Stimulated activated CD8-positive, alpha-beta memory T cell treated with anti-CD3 and anti-CD28 coated beads, Interleukin-12 subunit alpha, Interleukin-12 subunit beta, amount 100 ng/mL, for 4 hours (primary cell): ENCODE data around the gene CSRP3.

Experiments
- DNase-seq: peaks from one replicate; pipeline ENCODE4 v3.0.0-alpha.2; 2020; ENCODE audit warnings: low read depth

CSRP3 gene

DNA sequence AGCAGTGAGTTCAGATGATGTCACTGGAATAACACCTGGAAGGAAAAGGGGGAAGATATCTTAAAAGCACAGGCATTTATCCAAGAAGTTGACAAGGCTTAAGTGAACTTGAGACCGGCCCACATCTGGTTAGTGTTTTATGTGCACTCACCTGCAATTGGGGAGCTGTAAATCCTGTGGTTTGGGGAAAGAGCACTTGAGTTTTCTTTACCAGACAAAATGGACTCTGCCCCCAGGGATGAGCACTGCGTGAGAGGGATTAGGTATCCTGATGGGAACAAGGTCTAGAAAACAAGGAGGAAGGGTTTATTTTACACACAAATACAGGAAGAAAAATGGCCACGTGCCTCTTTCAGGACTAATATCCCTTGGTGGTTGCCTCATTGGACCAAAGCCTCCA is 23.8 kb upstream of the CSRP3 start:
- no peak for DNase-seq

DNA sequence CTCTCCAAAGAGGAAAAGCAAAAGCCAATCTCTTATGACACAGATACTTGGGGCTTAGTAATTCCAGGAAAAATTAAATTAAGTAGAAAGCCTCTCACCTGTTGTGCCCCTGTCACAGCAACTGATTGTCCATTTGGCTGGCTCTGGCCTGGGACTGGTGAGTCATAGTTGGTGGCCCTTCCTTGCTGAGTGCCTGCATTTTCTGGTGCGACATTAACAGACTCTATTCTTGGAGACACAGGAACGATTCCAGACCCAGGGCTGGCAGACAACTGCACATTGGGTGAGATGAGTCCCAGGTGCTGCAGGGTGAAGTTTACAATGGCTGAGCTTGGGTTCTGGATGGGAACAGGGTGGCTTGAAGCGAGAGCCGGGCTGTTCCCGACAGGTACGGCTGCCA is 23.3 kb upstream of the CSRP3 start:
- DNase-seq: no peak

DNA sequence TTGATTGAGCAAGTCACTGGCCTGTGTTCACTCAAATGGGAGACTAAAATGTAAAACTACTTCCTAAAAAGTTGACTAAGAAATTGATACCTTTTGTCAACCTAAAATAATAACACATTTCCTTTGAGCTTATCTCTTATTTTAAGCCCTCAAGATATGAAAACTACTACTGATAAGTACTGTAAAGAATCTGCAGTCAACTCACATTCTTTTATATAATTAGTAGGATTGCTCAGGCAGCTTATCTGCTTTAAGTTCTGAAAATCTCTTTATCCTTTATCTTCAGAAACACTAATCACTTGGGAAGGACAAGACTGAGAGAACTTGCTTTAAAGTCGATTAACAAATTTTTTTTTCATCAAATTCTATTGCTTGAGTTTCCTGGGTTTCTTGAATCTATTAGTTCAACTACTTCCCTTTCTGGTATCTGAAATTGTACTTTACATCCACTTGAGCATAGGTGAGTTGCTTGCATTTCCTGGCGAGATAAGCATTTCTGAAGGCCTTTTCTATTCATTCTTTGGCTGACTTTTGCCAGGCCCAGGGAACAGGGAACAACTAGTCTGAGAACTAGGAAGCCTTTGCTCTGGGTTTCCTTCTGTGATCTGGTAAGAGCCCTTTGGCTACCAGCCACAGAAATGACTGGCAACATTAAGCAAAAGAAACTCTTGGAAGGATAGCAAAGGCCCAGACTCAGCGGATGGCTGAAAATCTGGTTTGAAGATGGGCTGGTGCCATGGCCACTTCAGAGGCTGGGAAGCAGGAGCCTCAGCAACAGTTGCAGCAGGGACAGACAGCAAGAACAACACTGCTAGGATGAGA is 19.3 kb upstream of the CSRP3 start:
- DNase-seq: no peak

DNA sequence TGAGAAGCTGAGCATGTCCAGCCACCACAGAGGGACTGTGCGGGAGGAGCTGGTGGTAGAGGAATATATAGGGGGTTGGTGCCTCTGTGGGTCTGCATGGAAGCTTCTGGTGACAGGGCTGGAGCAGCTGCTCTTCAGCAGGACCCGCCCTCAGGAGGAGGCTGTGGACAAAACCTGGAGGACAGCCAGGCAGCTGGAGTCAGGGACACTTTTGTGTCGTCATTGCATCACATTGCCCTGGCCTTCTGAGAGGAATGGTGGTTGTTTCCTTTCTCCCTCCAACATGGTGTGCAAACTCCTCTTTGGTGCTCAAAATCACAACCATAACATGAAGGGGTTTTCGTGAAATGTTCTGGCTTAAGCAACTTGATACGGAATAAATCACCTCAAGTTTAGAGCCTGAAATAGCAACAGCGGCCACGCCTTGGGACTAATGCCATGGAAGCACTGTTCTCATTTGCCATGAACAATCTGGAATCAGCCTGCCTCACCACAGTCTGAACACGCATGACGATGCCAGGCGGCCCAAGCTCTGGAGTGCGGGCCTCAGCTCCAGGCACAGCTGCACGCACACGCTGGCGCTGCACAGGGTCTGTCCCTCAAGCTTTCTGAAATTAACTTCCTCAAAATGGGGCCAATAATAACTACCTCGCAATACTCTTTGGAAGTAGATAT is 17.1 kb upstream of the CSRP3 start:
- no peak for DNase-seq

DNA sequence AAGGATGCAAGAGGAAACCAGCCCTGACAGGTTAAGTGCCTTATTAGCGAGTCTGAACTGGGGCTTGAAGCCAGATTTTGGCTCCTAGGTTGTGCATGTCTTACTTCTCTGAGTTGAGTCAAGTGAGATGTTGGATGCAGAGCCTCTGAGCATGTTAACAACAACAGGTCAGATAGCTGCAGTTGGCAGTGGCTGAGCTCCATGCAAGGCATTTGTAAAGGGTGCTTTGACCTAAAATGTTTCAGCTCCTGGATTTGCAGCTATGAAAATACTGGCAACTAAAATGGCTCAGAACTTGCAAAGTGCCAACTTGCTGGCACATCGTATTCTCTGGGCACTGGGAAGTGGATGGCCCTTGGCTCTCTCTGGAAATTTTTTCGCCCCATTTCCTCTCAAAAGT is 16.4 kb upstream of the CSRP3 start:
- no peak for DNase-seq

DNA sequence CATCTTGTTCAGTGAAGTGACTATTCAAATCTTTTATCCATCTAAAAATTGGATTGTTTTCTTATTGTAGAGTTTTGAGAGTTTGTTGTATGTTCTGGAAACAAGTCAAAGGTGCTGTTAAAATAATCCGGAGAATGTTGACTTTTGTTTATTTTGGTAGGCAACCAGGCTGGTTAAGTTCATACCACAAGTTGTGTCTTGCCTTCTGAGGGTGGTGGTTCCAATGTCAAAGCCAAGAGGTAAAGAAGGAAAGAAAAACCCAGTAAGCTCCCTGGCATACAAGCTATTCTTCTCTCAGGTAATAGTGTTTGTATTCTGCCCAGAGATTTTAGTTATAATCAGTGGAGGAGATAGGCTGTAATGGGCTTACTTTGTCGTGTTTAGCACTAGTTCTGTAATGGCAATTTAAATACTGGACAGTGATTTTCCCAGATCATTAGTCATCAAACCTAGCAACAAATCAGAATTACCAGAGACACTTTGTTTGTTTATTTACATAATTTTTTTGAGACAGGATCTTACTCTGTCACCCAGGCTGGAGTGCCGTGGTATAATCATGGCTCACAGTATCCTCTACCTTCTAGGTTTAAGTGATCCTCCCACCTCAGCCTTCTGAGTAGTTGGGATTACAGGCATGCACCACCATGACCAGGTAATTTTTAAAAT is 15.1 kb upstream of the CSRP3 start:
- DNase-seq: no peak

DNA sequence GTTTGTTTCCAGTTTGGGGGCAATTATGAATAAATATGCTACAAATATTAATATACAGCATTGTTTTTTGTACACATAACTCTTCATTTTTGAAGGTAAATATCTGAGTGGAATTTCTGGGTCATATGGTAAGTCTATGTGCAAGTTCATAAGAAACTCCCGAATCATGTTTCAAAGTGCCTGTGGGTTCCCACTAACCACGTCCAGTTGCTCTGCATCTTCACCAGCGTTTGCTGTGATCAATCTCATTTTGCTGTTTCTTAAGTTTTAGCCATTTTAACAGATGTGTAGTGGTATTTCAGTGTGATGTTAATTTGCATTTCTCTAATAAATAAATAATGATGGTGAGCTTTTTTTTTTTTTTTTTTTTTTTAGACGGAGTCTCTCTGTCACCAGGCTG is 14.2 kb upstream of the CSRP3 start:
- DNase-seq: no peak

DNA sequence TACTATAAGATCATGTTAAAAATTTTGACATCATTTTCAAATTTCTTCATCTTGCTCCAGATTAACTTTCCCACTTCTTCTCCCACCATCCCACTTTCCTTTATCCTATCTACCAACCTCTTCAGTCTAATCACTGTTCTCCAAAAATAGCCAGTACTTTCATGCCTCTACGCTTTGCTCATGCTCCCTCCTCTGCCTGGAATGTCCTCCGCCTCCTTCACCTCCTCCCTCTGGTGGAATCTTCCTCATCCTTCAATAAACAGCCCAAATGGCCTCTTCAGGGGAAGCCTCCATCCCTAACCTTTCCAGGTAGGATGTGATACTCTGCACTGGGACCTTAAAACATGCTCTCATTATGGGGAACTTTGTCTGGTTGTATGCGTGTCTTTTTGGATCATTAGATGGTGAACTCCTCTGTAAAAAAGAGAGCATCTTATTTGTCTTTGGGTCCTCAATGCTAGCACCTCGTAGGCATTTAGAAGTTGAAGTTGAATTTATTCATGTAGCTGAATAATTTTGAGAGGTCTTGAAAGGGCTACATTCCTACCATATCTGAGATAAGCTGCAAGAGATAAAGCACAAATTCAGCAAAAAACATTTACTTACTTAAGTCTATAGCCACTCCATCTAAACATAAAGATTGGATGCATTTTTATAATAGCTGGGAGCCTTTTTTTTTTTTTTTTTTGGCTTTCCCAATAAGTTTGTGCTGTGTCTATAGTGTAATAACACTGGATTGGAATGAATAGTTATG is 8.0 kb upstream of the CSRP3 start:
- DNase-seq: no peak

DNA sequence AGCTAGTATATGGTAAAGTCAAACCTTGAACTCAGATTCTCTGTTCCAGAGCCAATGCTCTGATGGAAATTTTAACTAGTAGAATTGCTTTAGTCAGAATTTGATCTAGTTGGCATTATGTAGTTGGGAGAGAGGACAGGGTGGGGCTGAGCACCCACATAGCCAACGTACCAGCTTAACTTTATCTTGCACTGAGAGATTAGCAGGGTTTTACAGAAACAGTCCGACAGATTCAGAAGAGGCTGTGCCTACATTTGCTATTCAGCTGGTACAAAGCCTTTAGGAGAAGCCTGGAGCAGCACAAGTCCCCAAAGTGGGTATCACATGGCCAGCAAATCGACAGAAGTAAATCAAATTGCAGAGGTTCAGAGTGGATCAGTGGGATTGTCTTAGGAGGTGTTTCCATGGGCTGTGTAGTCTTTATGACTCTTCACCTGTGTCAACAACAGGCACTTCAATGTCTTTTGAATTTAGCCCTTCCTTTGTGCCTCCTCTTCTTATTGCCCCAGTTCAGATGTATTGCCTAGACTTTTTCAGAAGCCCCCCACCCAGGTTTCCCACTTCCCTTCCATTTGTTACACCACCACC is 7.3 kb upstream of the CSRP3 start:
- DNase-seq: no peak

DNA sequence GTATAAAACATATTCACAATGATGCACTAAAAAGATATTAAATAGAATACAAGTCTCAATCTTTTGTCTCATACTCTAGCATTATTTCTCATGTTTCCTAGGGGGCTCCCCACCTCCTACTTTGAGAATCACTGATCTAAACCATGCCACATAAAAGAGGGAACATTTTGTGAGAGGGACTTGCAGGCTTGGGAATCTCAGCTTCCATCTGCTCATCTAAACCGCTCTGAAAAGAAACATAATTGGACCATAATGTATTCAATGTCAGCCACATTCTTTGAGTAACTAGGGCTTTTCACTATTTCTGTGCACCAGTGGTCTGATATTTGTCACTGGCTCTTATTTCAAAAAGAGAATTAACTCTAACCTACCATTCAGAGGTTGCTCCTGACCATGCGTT is 6.4 kb upstream of the CSRP3 start:
- DNase-seq: no peak

DNA sequence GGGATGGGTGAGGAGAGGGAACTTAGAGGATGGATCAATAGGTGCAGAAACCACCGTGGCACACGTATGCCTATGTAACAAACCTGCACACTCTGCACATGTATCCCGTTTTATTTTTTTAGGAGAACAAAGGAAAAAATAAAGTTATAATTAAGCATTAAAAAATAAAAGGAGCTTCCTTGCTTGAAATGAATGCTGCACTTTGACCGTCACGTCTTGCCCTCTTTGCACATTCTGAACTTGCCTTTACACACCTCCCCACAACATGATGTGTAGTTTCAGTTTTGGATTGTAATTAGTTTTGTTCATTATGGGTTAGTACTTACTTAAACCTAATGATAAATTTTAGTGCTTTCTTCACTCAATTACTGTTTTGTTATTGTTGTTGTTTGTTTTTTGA is 3.1 kb upstream of the CSRP3 start:
- DNase-seq: no peak

DNA sequence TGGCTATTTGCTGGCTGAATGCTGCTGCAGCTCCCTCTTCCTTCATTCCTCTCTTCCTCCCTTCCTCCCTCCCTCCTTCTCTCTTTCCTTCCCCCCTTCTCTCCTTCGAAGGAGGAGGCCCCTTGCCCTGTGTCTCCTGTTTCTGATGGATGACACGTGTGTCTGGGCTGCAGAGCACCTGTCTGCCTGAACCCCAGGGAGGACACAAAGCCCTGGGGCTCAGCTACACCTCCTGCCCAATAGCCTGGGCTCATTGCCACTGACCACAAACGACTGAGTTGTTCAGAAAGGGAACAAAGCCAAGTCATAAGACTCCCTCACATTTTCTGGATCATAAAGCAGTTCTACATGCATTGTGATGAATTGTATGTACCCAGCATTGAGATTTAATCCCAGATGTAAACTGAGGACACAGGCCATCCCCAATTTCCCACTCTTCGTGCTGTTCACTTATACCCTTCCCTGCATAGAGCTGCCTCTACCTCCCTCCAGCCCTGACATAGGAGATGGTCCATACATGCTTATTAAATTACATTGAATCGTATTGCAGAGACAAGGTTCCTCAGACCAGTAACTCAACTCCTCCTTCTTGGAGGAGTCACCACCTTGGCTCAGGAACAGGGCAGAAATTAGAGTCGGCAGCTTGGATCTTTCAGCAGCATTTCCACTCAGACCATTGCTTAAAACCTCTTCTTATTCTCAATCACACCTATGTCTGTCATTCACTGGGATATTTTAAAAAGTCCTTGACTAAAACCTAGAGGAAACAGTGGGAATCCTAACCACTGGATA is 1.2 kb downstream of the CSRP3 start:
- no peak for DNase-seq

DNA sequence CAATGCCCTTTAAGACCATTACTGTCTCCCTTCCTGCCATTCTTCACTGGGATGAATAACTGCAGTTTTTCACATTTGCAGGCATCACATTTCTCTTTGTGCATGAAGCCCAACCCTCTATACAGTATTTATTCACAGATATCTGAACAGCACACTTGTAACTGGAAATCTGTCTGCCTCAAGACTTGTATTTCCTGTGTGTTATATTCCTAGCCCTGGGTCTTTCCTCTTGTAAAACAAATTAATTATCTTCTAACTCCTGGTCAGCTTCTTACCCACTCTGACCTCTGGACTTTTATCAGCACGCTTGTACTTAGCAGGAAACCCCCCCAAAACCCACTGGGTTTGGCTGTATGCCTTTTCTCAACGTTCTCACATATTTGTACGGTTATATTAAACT is 2.0 kb downstream of the CSRP3 start:
- DNase-seq: no peak

DNA sequence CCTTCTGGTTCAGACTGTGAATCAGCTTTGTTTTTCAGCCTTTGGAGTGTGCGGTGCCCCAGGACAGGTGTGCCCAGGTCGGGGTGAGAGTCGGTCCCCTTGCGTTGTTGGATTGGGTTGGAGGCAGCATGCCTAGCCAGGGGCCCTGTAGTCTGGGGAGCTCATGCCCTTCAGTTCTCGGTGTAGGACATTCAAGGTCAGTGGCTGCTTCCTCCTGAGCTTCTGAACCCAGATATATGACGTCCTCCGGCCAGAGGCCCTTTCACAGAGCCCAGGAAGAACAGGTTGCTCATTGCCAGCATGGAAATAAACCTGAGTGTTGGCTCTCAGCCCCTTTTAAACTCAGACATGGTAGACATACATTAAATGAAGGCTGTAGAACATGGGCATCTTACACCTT is 2.7 kb downstream of the CSRP3 start:
- DNase-seq: no peak

DNA sequence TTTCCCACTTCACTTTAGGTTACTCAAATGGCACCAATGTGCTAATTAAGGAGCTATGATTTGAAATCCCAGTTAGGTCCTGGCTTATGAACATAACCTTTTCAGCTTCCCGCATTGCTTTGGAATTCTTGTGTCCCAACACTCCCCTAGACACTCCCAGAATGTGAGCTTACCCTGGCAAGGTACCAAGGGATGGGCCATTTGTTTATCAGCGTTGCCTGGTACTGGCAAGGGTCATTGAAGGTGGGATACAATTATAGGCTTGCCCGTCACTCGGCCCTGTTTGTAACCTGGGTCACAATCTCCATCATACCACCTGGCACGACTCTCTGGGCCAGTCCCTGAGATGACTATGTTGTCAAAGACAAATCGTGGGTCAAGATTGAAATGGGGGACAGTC is 5.4 kb downstream of the CSRP3 start:
- no peak for DNase-seq

DNA sequence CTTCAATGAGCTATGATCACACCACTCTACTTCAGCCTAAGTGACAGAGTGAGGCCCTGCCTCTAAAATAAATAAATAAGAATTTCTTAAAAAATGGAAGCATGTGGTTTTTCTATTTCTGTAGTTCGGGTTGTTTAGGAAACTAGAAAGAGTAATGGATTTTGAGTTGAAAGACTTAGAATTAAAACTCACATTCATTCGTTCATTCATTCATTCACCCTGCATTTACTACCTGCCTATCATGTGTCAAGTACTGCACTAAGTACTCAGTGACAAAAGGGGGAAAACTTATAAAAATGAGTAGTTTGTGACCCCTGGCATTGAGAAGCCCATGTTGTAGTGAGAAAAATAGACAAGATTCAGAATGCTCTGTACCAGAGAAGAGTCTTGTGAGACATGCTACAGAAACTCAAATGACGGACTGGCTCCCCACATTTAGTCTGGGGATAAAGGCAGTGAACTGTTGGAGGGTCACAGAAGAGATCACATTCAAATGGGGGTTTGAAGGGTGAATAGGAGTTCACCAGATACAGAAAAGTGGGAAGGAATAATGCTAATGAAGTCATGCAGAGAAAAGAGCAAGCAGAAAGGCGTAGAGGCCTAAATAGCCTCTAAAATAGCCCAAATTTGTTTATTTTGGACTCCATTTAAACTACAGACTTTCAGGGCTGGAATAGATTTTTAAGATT is 7.0 kb downstream of the CSRP3 start:
- DNase-seq: no peak

DNA sequence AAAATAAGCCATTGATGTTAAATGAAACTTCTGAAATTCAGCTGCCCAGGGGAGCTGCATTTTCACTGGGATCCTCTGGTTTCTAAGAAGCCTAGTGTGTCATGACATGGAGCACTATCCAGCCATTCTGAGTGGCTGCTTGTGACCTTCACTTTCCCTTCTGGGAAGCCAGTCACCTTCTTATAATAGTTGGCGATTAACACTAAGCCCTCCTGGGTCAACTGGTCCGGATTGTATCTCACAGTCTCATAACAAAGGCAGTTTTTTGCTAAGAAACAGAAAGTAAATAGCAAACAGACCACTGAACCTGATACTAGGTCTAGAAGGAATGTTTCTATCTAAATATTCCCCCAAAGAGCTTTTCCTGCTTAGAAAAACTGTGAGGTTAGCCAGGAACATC is 7.9 kb downstream of the CSRP3 start:
- DNase-seq: no peak

DNA sequence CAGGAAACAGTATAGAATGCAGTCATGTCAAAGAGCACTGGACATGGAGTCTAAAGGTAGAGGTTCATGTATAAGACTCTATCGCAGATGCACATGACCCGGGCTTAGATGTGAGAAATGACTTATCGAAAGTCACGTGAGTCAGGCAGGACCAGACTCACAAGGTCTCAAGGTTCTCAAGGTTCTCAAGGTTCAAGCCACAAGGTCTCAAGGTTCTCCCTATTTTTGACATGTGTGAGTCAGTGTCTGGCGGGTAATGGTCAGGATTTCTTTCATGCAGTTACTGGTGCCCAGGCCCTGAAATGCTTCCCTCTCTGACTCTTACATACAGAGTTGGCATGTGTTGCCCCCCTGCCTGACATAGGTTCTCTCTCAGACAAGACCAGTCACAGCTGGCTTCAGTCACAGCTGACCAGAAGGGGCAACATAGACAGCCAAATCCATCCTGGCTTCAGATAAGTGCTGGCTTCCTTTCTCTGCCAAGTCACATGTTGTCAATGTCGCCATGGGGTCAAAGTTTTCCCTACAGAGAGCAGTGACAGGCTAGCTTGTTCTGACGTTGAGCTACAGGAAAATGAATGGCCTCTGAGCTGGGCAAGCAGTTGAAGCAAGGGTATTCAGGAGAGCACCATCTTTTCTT is 10.1 kb downstream of the CSRP3 start:
- no peak for DNase-seq

DNA sequence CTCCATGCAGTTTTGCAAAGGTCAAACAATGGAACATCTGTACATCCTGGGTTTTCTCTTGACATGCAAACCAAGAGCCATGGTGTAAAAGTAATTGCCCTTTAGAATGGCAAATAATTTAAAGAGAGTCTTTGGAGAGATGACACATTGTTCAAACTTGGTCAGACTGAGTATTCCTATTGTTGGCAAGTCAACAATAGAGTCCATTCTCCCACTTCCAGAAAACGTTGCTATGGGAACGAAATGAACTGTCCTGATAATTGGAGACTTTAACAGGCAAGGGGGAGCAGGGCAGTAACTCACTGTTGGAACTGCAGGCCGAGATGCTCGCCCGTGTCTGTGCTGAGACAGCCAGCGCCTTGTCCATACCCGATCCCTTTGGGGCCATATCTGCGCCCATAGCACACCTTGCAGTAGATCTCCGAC is 13.9 kb downstream of the CSRP3 start:
- DNase-seq: no peak

DNA sequence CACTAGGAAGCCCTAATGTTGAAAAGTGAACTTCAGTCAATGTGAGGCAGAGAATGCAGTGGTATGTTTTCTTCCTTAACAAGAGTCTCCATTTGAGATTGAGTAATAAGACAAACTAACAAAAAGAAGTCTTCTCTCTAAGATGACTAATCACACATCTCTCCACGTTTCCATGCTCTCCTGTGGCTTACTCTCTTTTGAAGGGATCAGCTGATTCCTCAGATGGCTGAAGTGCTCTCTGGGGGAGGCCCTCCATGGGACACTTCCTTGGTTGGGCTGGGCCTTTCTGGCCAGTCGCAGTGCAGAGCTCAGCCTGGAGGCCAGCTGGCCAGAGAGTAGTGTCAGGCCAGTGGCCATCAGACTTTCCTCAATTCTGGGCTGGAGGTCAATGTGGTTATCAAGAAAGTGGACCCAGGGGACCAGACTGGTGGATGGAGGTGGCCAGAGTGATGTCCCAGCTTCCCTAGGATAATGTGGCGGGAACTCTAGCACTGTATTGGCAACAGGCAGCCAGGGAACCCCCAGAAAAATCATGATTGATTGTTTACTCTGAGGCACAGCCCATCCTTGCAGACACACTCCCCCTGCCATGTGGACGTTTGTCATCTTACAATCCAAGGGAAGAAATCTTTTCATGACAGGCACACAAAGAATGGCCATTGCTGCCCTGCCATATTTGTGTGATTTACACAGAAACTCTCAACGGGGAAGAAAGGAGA is 14.5 kb downstream of the CSRP3 start:
- no peak for DNase-seq
